Measurements from ENCODE around the gene RNPEPL1.

DNA sequence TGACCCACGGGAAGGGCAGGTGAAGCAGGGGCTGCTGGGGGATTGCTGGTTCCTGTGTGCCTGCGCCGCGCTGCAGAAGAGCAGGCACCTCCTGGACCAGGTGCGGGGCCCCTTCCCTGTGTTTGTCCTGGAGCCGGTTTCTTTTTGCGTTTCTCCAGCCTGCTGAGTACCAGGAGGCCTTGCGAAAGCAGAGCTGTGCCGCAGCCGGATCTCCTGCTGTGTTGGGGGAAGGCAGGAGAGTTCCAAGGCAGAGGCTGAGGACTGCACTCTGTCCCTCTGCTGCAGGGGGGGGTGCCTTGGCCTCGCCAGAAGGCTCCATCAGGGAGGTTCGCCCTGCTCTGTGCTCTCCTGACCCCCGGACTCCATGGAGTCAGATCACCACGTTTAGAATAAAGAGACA lies 21.1 kb downstream of the RNPEPL1 start:
- TF ChIP-seq, protein P1, sequence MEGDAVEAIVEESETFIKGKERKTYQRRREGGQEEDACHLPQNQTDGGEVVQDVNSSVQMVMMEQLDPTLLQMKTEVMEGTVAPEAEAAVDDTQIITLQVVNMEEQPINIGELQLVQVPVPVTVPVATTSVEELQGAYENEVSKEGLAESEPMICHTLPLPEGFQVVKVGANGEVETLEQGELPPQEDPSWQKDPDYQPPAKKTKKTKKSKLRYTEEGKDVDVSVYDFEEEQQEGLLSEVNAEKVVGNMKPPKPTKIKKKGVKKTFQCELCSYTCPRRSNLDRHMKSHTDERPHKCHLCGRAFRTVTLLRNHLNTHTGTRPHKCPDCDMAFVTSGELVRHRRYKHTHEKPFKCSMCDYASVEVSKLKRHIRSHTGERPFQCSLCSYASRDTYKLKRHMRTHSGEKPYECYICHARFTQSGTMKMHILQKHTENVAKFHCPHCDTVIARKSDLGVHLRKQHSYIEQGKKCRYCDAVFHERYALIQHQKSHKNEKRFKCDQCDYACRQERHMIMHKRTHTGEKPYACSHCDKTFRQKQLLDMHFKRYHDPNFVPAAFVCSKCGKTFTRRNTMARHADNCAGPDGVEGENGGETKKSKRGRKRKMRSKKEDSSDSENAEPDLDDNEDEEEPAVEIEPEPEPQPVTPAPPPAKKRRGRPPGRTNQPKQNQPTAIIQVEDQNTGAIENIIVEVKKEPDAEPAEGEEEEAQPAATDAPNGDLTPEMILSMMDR (IDR thresholded peaks at IDR 0.05; ENCODE audit: insufficient read depth, low read length, poor library complexity, severe bottlenecking): no peak
- TF ChIP-seq EZH2phosphoT487 (conservative IDR thresholded peaks at IDR 0.05; ENCODE audit: low read length): no peak
